HepG2 (cell line): ENCODE measurements around the gene DAB2IP.

Experiments used
- ARNT ChIP-seq: fragments of 450-650 bp; IDR thresholded peaks from 2 replicates; pipeline ENCODE4 v1.6.1; 2017
- BCLAF1 ChIP-seq: fragments of 450-650 bp; IDR thresholded peaks from 2 replicates; pipeline ENCODE4 v1.6.1; 2017; ENCODE audit warnings: mild to moderate bottlenecking
- CTCF ChIP-seq: sonication (generic); formaldehyde crosslinking; IDR thresholded peaks from 2 replicates; pipeline ENCODE4 v1.5.0; 2020; ENCODE audit warnings: mild to moderate bottlenecking, missing genetic modification reagents, moderate library complexity
- DRAP1 ChIP-seq: IDR thresholded peaks from 2 replicates; pipeline ENCODE4 v1.6.1; 2016; ENCODE audit warnings: missing genetic modification reagents, missing compliant biosample characterization
- MAX ChIP-seq: IDR thresholded peaks from 2 replicates; pipeline ENCODE4 v1.6.1; 2012; ENCODE audit warnings: inconsistent platforms
- TCF12 ChIP-seq, 2 experiments: fragments of 450-650 bp in 1 of 2; sonication (generic) in 1 of 2; formaldehyde crosslinking in 1 of 2; IDR thresholded peaks; 2 replicates each; pipeline versions ENCODE4 v1.6.1 to v1.8.0; 2017 to 2022; ENCODE audit warnings: antibody characterized with exemption in 1 of 2, mild to moderate bottlenecking in 1 of 2, missing genetic modification reagents in 1 of 2, moderate library complexity in 1 of 2
- ZFX ChIP-seq: sonication (generic); formaldehyde crosslinking; IDR thresholded peaks from 2 replicates; pipeline ENCODE4 v1.4.0; 2020; ENCODE audit warnings: mild to moderate bottlenecking, low read depth, missing genetic modification reagents, moderate library complexity
- ZNF142 ChIP-seq: sonication (generic); formaldehyde crosslinking; IDR thresholded peaks from 2 replicates; pipeline ENCODE4 v1.4.0; 2020; ENCODE audit warnings: missing genetic modification reagents
- ZNF256 ChIP-seq: sonication (generic); formaldehyde crosslinking; conservative IDR thresholded peaks from 2 replicates; pipeline ENCODE4 v1.4.0; 2020; ENCODE audit warnings: missing genetic modification reagents
- ZNF263 ChIP-seq: sonication (generic); formaldehyde crosslinking; IDR thresholded peaks from 2 replicates; pipeline ENCODE4 v1.4.0; 2020; ENCODE audit warnings: missing genetic modification reagents
- TF ChIP-seq, protein P1 (sequence below): sonication (generic); formaldehyde crosslinking; IDR thresholded peaks from 2 replicates; pipeline ENCODE4 v1.4.0; 2020; ENCODE audit warnings: mild to moderate bottlenecking, missing genetic modification reagents

- TF ChIP-seq ZNF256 (CRISPR knock-in tag) (no peak), ZNF142 (CRISPR knock-in tag) (no peak), DRAP1 (CRISPR knock-in tag) (no peak), MAX (no peak), ZFX (no peak), BCLAF1 (no peak), ARNT (no peak), ZNF263 (no peak), CTCF (CRISPR knock-in tag) (no peak), TCF12 (IDR thresholded peaks at IDR 0.05) (no peak), TCF12 (CRISPR knock-in tag; IDR thresholded peaks at IDR 0.05) (no peak)
- TF ChIP-seq, protein P1, sequence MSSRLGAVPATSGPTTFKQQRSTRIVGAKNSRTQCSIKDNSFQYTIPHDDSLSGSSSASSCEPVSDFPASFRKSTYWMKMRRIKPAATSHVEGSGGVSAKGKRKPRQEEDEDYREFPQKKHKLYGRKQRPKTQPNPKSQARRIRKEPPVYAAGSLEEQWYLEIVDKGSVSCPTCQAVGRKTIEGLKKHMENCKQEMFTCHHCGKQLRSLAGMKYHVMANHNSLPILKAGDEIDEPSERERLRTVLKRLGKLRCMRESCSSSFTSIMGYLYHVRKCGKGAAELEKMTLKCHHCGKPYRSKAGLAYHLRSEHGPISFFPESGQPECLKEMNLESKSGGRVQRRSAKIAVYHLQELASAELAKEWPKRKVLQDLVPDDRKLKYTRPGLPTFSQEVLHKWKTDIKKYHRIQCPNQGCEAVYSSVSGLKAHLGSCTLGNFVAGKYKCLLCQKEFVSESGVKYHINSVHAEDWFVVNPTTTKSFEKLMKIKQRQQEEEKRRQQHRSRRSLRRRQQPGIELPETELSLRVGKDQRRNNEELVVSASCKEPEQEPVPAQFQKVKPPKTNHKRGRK (CRISPR knock-in tag), result no peak
Observed at GRCh38 chr9:121771418-121771817, 120.0 kb downstream of the DAB2IP start.
